GM23248 (cell line): ENCODE measurements around the gene CHAC2. TPM values are rescaled to one million over a fixed set of nuclear protein-coding genes. Genes with fewer than 3 reads are reported as not detected.
"Not testable (repeated sequence)": the region's sequence is repeated elsewhere in the genome, so short reads cannot be mapped to it uniquely, and the experiment has no call there.

Source experiments
- DNase-seq: peaks from one replicate; pipeline ENCODE4 v3.0.0-alpha.2; 2015
- H2AFZ ChIP-seq: fragments of 200-600 bp; sonication (generic); 2 replicates; pipeline ENCODE4 v1.6.1; 2016; ENCODE audit warnings: antibody characterized with exemption
- H3F3A ChIP-seq: fragments of 200-600 bp; sonication (generic); 2 replicates; pipeline ENCODE4 v1.6.1; 2016; ENCODE audit warnings: mild to moderate bottlenecking, antibody characterized with exemption, mixed run types; ENCODE audit not compliant: insufficient read depth
- H3K27ac ChIP-seq: fragments of 200-600 bp; sonication (generic); 2 replicates; pipeline ENCODE4 v1.5.1; 2016; ENCODE audit warnings: mild to moderate bottlenecking
- H3K27me3 ChIP-seq: fragments of 200-600 bp; sonication (generic); replicated peaks from 2 replicates; pipeline ENCODE4 v1.6.1; 2016; ENCODE audit warnings: mild to moderate bottlenecking; ENCODE audit not compliant: insufficient read depth
- H3K36me3 ChIP-seq: fragments of 200-600 bp; sonication (generic); 2 replicates; pipeline ENCODE4 v1.6.1; 2016; ENCODE audit warnings: low read depth, mild to moderate bottlenecking
- H3K4me1 ChIP-seq: fragments of 200-600 bp; sonication (generic); 2 replicates; pipeline ENCODE4 v1.6.1; 2016; ENCODE audit warnings: mild to moderate bottlenecking; ENCODE audit not compliant: insufficient read depth
- H3K4me2 ChIP-seq: fragments of 200-600 bp; sonication (generic); one replicate; pipeline ENCODE4 v1.6.1; 2016; ENCODE audit warnings: mild to moderate bottlenecking; ENCODE audit not compliant: unreplicated experiment
- H3K4me3 ChIP-seq: fragments of 200-600 bp; sonication (generic); 2 replicates; pipeline ENCODE4 v1.5.1; 2016; ENCODE audit warnings: mild to moderate bottlenecking
- H3K79me2 ChIP-seq: fragments of 200-600 bp; sonication (generic); 2 replicates; pipeline ENCODE4 v1.6.1; 2016; ENCODE audit warnings: mild to moderate bottlenecking; ENCODE audit not compliant: insufficient read depth
- H3K9ac ChIP-seq: fragments of 200-600 bp; sonication (generic); 2 replicates; pipeline ENCODE4 v1.6.1; 2016; ENCODE audit warnings: mild to moderate bottlenecking
- H3K9me2 ChIP-seq: fragments of 200-600 bp; sonication (generic); 2 replicates; pipeline ENCODE4 v1.6.1; 2016; ENCODE audit warnings: mixed run types, mild to moderate bottlenecking, moderate library complexity; ENCODE audit not compliant: insufficient read depth
- H3K9me3 ChIP-seq: fragments of 200-600 bp; sonication (generic); one replicate; pipeline ENCODE4 v1.6.1; 2017; ENCODE audit warnings: low read depth
- H4K20me1 ChIP-seq: fragments of 200-600 bp; sonication (generic); 2 replicates; pipeline ENCODE4 v1.6.0; 2016; ENCODE audit not compliant: insufficient read depth
- EZH2 ChIP-seq: fragments of 200-600 bp; sonication (generic); IDR thresholded peaks from 2 replicates; pipeline ENCODE4 v1.6.1; 2018; ENCODE audit warnings: antibody characterized with exemption, mild to moderate bottlenecking; ENCODE audit not compliant: insufficient read depth, poor library complexity, severe bottlenecking
- EZH2phosphoT487 ChIP-seq: fragments of 200-600 bp; sonication (generic); IDR thresholded peaks from 2 replicates; pipeline ENCODE4 v1.6.1; 2018; ENCODE audit warnings: antibody characterized with exemption, moderate library complexity, mild to moderate bottlenecking, low read depth; ENCODE audit not compliant: insufficient read depth
- WGBS, 2 experiments: methylation state at CpG; one replicate each; pipeline ENCODE4 v1.1.6; 2015 to 2017; ENCODE audit warnings: low lambda C conversion rate in 2 of 2, low coverage in 1 of 2; ENCODE audit errors: missing lambda C conversion rate in 2 of 2; 5-methylcytosine and 5-hydroxymethylcytosine counted together
- in situ Hi-C: fragments of 300-500 bp; cut with MboI; formaldehyde crosslinking; loops from 2 replicates; pipeline ENCODE4 v1.15.0; 2020
- polyA plus RNA-seq: library from polyadenylated mRNA; unstranded; fragments of >200 nt; fragmentation: Nextera tagmentation; extraction: Ambion mirVana; gene quantifications from 2 replicates; pipeline ENCODE4 v1.2.1, GENCODE V29; 2016
- total RNA-seq: library from RNA; depleted of rRNA; stranded (reverse); fragments of >200 nt; shearing (Covaris generic); gene quantifications from 2 replicates; pipeline ENCODE4 v1.2.3, GENCODE V29; 2014

Gene CHAC2
- total and polyA plus RNA-seq, 2 experiments from 2014 or later, result 4.6 to 5.4 TPM

DNA sequence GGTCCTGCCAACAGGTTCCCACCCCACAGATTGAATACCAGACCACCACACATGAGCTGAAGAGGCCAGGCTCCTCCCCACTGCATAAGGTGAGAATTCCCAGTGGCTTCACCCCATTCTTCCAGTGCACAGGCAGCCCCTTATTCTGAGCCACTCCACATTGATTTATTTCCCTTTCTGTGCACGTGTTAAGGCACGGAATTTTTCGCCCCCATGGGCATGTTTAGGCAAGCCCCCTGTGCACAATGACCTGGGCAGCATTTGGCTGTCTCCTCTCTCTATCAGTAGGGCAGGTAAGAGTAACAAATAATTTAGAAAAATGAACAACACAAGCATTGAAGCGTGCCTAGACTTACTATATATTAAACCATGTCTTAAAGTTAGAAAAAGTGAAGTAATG lies 15.2 kb upstream of the CHAC2 start:
- Histone ChIP-seq H3K4me1 (peaks cover 31% of the 10 kb centered on the region), H3K27me3 (no peaks in the 10 kb centered on the region), H3K79me2 (no peaks in the 10 kb centered on the region), H3K4me3 (no peak overlapping the region), H3K4me2 (peak overlapping the region; percentile 53), H3K9me3 (no peaks in the 10 kb centered on the region), H3K9me2 (no peaks in the 10 kb centered on the region), H3F3A (peaks cover 16% of the 10 kb centered on the region; the same call in 1 of the 2 replicates), H3K27ac (no peak overlapping the region), H2AFZ (no peak overlapping the region), H3K36me3 (peaks cover 12% of the 10 kb centered on the region; the same call in 1 of the 2 replicates), H3K9ac (no peak overlapping the region), H4K20me1 (no peaks in the 10 kb centered on the region)
- TF ChIP-seq EZH2 (no peak), EZH2phosphoT487 (no peak)
- in situ Hi-C loops, result no loop called here
- 89 to 93% methylated on average over 4 of the region's 4 CpGs for WGBS, 2 experiments
- no peak for DNase-seq

DNA sequence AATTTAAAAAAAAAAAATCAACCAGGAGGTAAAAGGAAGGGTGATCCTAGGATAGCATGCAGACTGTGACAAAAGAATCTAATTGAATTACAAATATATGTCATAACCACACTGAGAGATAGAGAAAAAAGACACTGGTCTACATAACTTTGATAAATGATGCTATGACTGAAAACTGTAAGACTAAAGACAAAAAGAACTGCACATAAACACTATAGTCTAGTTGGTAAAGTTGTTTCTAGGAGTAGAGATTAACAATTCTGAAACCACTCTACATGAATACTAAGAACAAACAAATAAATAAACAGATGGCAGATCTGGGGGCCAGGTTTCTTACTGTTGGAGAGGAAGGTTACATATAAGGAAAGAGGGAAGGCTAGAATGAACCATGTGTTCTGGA lies 14.6 kb upstream of the CHAC2 start:
- in situ Hi-C loops, result no loop called here
- H3K27ac ChIP-seq, result no peak overlapping the region
- peaks cover 16% of the 10 kb centered on the region; the same call in 1 of the 2 replicates for H3F3A ChIP-seq
- H3K9me2 ChIP-seq, result no peaks in the 10 kb centered on the region
- no peaks in the 10 kb centered on the region for H3K9me3 ChIP-seq
- no peak overlapping the region for H3K9ac ChIP-seq
- H3K27me3 ChIP-seq, result no peaks in the 10 kb centered on the region
- H3K36me3 ChIP-seq, result peaks cover 12% of the 10 kb centered on the region; the same call in 1 of the 2 replicates
- no peak for DNase-seq
- H3K79me2 ChIP-seq, result no peaks in the 10 kb centered on the region
- H3K4me1 ChIP-seq, result peaks cover 31% of the 10 kb centered on the region
- H2AFZ ChIP-seq, result no peak overlapping the region
- TF ChIP-seq EZH2 (no peak), EZH2phosphoT487 (no peak)
- H4K20me1 ChIP-seq, result no peaks in the 10 kb centered on the region
- no peak overlapping the region for H3K4me2 ChIP-seq
- H3K4me3 ChIP-seq, result no peak overlapping the region

DNA sequence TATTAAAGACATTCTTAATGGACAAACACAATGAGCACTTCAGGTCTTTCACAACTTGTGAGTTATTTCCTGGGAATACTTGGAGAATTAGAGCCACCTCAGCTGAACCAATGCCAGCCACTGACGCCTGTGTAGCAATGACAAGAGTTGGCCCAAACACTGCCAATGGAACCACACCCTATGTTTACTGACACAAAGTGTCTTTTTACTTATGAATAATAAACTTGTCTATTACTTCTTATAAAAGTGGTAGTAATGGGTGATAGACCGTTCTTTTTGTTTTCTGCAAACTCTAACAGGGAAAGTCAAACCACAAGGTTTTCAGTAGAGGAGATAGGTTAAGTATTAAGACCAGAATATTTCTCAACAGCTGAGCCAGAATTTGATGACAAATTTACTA lies 12.5 kb upstream of the CHAC2 start:
- Histone ChIP-seq H3K4me3 (0 out of 2 replicates have a peak overlapping the region, but pooled peaks have one; percentile 9), H3K79me2 (no peaks in the 10 kb centered on the region), H3K27ac (peak overlapping the region; percentile 56), H3F3A (peaks cover 16% of the 10 kb centered on the region; the same call in 1 of the 2 replicates), H3K4me1 (peaks cover 31% of the 10 kb centered on the region), H3K9me3 (no peaks in the 10 kb centered on the region), H3K9me2 (no peaks in the 10 kb centered on the region), H3K4me2 (peak overlapping the region; percentile 48), H4K20me1 (no peaks in the 10 kb centered on the region), H3K36me3 (peaks cover 5% of the 10 kb centered on the region; the same call in 1 of the 2 replicates), H2AFZ (no peak overlapping the region), H3K9ac (no peak overlapping the region), H3K27me3 (no peaks in the 10 kb centered on the region)
- WGBS, 2 experiments, result 8 to 16% methylated on average over 2 of the region's 2 CpGs
- no peak for TF ChIP-seq EZH2
- no peak for TF ChIP-seq EZH2phosphoT487
- peak; percentile 79 for DNase-seq
- in situ Hi-C loops, result no loop called here

DNA sequence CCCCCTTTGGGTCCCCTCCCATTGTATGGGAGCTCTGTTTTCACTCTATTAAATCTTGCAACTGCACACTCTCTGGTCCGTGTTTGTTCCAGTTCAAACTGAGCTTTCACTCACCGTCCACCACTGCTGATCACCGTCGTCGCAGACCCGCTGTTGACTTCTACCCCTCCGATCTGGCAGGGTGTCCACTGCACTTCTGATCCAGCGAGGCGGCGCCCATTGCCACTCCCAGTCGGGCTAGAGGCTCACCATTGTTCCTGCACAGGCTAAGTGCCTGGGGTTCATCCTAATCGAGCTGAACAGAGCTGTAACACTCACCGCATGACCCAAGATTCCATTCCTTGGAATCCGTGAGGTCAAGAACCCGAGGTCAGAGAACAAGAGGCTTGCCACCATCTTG lies 11.0 kb upstream of the CHAC2 start:
- H3K36me3 ChIP-seq, result no peaks in the 10 kb centered on the region
- 99% methylated on average over 15 of the region's 15 CpGs for WGBS, 2 experiments
- H2AFZ ChIP-seq, result no peak overlapping the region
- DNase-seq, result no peak
- in situ Hi-C loops, result no loop called here
- H3K4me3 ChIP-seq, result no peak overlapping the region
- no peaks in the 10 kb centered on the region for H3K9me2 ChIP-seq
- TF ChIP-seq EZH2 (no peak), EZH2phosphoT487 (no peak)
- no peaks in the 10 kb centered on the region for H4K20me1 ChIP-seq
- no peak overlapping the region for H3K27ac ChIP-seq
- H3K9ac ChIP-seq, result no peak overlapping the region
- H3K79me2 ChIP-seq, result no peaks in the 10 kb centered on the region
- no peaks in the 10 kb centered on the region for H3K9me3 ChIP-seq
- H3K27me3 ChIP-seq, result no peaks in the 10 kb centered on the region
- peaks cover 12% of the 10 kb centered on the region; the same call in 1 of the 2 replicates for H3F3A ChIP-seq
- peaks cover 20% of the 10 kb centered on the region for H3K4me1 ChIP-seq
- H3K4me2 ChIP-seq, result no peak overlapping the region

DNA sequence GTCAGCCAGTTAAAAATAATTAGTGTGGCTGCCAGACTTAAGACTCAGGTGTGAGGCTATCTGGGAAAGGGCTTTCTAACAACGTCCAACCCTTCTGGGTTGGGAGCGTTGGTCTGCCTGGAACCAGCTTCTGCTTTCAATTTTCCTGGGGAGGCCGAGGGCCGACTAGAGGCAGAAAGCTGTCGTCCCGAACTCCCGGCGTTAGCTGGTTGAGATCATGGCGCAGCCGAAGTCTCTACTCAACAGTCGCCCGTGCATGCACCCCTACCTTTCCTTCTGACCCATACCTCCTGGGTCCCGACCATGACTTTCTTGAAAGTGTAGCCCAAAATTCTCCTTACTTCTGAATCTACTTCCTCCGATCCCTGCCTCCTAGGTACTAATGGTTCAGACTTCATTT lies 10.4 kb upstream of the CHAC2 start:
- WGBS, 2 experiments, result 97 to 98% methylated on average over 14 of the region's 14 CpGs
- H3K4me3 ChIP-seq, H3K27me3 ChIP-seq, H3K9me3 ChIP-seq, H2AFZ ChIP-seq, H3K9me2 ChIP-seq, H4K20me1 ChIP-seq, H3K9ac ChIP-seq, DNase-seq, H3K4me2 ChIP-seq, in situ Hi-C loops, H3K36me3 ChIP-seq, H3K27ac ChIP-seq, H3K79me2 ChIP-seq: not testable (repeated sequence)
- H3F3A ChIP-seq, result peaks cover 11% of the 10 kb centered on the region; the same call in 1 of the 2 replicates
- H3K4me1 ChIP-seq, result peaks cover 15% of the 10 kb centered on the region
